Right lung (tissue), 5 donors: ENCODE results near the gene LRIF1. TPM values are rescaled to one million over a fixed set of nuclear protein-coding genes. Genes with fewer than 3 reads are reported as not detected.
"Not testable (repeated sequence)": the region's sequence is repeated elsewhere in the genome, so short reads cannot be mapped to it uniquely, and the experiment has no call there.

Experiments
- DNase-seq, 2 donors: peaks; one replicate each; pipeline ENCODE4 v3.0.0-alpha.2; 2013
- polyA plus RNA-seq, 5 donors: library from polyadenylated mRNA; unstranded; fragments of 120-200 nt; gene quantifications; one replicate each; pipeline versions ENCODE4 v1.2.1 to v1.2.3, GENCODE V29; 2013; ENCODE audit warnings: inconsistent platforms in 1 of 5, low replicate concordance in 1 of 5; ENCODE audit not compliant: insufficient read length in 5 of 5, insufficient read depth in 1 of 5

LRIF1 gene
- polyA plus RNA-seq, 5 donors = 12.3 to 15.4 (median 13.4) TPM

DNA sequence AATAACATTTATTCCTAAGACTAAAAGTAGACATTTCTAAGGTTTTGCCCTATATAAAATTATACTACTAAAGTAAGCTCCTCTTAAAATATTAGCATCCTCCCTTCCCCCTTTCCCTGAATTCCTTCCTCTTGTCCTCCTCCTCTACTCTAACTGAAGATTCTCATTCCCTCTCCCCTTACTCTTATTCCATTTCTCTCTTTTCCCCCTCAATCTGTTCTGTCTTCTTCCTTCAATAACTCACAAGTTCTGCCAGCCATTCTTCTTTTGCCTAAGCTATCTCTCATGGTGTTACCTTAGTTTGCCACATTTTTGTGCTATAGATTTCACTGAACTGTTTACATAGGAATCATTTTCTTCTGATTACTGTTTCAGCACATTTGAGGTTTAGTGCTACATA lies 10.7 kb downstream of the LRIF1 start:
- DNase-seq = no peak

DNA sequence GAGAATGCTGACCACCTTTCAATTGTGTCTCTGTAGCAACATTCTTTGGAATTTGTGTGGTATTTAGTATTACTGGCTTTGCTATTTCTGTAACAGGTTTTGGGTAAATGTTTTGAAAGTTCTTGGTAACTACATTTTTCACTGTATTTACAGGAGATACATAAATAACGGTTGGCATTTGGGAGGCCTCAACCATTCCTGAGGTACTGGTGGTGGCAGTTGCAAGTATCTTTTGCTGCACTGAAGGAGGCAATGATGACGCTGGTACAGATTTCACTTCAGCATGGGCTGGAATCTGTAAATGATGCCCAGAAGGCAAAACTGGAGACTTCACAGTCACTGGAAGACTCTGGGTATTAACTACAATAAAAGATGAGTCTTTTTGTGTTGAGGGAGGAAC lies 11.7 kb downstream of the LRIF1 start:
- DNase-seq = no peak

DNA sequence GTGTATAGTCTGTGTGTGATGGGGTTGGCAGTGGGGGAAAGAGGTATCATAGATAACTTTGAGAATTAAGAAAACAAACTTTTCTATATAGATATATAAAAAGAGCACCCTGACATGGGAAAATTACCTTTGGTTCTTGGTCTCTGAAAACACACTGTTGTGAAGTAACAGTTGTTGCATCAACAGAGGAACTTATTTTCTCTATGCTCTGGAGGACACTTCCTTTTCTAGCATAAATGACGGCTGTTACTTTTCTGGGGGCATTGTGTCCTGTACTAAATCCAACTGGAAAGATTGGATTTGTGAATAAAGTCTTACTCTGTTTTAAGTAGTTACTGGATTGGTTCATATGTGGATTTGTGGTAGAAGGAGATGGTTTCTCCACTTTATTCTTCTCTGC lies 12.6 kb downstream of the LRIF1 start:
- DNase-seq = no peak

DNA sequence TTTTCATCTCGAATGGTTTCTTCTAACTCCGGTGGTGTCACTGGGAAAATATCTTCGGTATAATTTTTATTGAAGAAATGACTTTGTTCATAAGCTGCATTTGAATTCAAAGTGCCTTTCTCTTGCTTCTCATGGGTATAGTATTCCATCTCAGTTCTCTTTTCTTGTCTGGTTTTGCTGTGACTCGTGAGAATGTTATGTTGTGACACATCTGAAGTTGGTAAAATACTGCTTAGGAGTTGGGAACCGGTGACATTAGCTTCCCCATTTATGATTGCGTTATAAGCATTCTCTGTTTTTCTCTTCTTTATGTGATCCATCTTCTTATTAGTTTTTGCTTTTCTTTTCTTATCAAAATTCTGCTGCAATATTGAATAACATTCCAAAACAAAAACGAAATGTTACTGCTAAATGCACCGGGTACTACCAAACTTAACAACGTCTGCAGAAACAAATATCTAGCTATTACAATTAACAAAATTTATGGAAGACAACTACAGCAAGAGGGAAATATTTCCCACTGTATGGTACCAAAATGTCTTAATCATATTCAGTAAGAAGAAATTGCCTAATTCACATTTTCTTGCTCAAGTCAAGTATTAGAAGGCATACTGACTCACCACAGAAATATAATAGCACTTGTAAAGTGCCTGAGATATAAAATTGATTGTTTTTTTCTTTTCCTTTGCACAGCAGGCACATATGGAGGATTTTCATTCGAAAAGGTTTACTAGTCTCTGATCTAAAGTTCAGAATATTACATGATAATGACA lies 15.5 kb downstream of the LRIF1 start:
- DNase-seq = no peak

DNA sequence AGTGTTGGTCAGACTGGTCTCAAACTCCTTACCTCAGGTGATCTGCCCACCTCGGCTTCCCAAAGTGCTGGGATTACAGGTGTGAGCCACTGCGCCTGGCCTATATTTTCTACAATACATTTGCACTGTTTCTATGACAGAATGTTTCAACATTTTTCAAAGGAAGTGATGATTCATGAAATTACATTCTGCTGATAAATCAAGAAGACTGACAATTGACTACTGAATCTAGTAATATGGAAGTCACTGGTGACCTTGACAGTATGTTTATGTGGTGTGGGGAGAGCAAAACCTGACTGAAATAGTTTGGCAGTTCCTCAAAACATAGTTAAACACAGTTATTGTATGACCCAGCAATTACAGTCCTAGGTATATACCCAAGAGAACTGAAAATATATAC lies 18.1 kb downstream of the LRIF1 start:
- DNase-seq = no peak

DNA sequence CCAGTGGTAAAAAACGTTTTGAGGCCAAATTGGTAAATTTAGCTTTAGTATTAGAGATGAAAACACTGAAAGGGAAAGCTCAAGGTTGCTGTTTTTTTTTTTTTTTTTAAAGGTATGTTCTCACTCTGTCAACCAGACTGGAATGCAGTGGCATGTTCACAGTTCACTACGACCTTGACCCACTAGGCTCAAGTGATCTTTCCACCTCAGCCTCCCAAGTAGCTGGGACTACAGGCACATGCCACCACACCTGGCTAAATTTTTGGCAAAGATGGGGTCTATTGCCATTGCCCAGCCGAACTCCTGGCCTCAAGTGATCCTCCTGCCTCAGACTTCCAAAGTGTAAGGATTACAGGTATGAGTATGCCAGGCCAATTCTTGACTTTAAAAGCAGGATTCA lies 18.9 kb downstream of the LRIF1 start:
- no peak for DNase-seq

DNA sequence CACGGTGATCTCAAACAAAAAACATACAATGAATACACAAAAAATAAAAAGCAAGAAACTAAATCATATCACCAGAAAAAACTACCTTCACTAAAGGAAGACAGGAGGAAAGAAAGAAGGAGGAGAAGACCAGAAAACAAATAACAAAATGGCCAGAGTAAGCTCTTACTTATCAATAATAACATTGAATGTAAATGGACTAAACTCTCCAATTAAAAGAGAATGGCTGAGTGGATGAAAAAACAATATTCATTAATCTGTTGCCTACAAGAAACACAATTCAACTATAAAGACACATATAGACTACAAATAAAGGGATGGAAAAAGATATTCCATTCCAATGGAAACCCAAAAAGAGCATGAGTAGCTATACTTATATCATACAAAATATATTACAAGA lies 27.2 kb downstream of the LRIF1 start:
- no peak for DNase-seq

DNA sequence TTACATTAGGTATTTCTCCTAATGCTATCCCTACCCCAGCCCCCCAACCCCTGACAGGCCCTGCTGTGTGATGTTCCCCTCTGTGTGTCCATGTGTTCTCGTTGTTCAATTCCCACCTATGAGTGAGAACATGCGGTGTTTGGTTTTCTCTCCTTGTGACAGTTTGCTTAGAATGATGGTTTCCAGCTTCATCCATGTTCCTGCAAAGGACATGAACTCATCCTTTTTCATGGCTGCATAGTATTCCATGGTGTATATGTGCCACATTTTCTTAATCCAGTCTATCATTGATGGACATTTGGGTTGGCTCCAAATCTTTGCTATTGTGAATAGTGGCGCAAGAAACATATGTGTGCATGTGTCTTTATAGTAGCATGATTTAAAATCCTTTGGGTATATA lies 32.6 kb downstream of the LRIF1 start:
- not testable (repeated sequence) for DNase-seq

DNA sequence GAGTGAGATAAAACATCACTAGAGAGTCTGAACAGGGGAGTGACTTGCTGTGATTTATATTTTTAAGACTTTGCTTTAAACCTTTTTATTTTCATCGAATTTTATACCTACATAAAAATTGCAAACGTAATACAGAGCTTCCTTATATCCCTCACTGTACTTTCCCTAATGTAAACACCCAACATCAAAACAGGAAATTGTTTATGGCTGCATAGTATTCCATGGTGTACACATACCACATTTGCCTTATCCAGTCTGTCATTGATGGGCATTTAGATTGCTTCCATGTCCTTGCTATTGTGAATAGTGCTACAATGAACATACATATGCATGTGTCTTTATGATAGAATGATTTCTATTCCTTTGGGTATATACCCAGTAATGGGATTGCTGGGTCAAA lies 34.8 kb downstream of the LRIF1 start:
- no peak for DNase-seq

DNA sequence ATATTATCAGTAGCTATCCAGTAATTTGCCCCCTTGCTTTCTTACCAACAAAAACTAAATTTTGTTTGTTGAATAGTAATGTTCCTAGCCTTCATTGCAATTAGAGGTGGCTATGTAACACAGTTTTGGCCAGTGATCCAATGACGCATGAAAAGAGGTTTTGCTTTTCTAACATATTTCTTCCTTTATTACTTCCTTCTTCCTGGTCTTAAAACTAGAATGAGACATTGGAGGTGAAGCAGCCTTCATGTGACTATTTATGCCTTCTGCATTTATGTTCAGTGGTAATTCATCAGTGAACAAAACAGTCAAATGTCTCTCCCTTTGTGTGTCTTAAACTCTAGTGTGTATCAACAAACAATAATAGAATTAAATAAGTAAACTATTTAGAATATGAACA lies 35.5 kb downstream of the LRIF1 start:
- DNase-seq = no peak

DNA sequence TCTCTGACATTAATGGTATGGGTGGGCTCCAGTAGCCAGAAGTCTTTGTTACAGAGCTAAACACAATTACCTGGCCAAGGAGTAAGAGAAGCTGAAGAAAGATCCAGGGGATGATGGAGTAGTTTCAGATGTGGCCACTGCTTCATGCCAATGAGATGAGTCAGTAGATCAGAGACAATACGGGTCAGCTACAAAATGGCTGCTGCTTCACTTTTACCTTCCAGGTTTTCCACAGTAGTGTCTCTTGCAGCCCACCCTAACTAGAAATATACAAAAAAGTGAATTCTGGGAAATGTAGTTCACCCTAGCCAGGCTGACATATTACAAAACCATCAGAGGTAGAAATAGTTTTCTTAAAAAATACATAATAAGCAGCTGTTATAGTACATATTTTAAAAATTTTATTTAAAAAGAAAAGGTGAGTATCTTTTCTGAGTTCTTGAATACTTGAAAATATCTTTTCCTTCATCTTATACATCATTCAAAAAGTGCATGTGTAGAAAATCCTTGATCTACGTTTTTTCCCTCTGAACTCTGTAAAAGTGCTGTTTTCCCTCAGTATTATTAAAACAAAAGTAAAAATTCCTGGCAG lies 36.1 kb downstream of the LRIF1 start:
- no peak for DNase-seq

DNA sequence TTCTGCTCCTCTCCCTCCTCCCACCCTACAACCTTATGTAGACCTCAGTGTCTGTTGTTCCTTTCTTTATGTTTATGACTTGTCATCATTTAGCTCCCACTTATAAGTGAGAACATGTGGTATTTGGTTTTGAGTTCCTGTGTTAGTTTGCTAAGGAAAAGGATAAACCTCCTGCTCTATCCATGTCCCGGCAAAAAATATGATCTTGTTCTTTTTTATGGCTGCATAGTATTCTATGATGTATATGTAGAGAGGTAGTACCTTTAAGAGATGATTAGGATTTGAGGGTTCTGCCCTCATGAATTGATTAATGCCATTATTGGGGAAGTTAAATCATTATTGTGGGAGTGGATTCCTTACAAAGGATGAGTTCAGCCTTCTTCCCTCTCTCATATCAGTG lies 41.8 kb downstream of the LRIF1 start:
- no peak for DNase-seq

DNA sequence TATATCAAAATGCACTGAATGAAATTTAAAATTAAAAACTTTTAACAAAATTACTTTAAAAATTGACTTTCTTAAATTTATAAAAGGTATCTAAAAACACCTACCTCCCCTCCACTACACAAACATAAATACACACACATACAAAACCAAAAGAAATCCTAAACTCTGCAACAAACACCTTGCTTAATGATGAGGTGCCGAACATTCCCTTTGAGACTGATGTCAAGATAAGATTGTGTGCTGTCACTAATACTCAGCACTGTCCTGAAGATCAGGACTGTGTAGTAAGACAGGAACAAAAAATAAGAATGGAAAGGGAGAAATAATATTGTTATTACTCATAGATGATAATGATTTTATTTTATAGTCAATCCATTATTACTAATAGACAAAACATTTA lies 45.7 kb downstream of the LRIF1 start:
- no peak for DNase-seq

DNA sequence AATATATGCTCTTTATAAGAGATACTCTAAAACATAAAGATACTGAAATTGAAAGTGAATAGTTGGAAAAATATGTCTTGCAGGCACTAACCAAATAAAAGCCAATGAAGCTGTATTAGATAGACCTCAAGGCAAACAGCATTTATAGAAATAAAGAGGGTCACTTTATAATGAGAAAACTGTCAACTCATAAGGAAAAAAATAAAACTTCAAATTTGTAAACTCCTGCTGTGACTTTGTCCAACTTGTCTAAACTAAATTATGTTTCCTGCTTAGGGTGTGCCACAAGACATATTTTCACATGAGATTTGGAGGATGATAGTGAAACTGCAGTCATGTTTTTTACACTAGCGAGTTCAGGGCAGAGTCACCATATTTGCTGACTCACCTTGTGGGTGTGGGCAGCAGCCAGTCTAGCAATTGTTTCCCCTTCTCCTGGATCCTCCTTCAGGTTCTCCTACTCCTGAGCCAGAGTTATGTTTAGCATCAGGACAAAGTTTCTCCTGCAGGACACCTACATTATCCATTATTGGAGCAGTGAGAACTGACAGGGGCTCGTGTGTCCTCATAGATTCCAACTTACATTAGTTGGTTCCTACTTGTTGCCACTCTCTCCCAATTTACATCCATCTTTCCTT lies 46.9 kb downstream of the LRIF1 start:
- DNase-seq = no peak

DNA sequence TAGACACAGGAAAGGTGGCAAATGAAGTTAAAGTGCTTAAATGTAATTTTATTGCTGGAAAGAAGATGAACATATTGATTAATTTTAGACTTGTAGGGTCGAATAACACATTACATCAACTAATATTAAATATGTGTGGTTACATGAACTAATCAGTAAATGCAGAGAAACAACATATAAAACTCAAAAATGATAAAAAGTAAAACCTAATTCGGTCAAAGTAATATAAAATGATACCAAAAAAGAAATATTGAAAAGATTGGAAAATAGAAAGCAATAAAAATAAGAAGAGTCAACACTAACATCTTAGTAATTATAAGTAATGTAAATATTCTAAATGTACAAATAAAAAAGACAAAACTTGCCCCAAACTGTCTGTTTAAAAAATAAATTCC lies 47.5 kb downstream of the LRIF1 start:
- DNase-seq = no peak

DNA sequence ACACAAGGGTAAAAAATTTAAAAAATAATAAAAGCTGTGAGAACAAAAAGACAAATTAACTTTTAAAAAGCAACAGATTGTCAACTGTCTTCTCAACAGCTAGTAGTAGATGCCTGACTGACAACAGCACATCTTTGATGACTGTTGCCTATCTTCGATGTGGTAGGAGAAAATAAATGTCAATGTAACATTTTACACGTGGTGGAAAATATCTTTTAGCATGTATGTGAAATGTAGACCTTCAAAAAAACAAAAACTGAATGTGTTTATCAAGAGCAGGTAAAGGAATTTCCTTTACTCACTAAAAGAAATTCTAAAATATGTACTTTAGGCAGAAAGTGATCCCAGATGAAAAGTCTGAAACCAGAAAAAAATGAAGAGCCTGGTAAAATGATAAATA lies 47.9 kb downstream of the LRIF1 start:
- no peak for DNase-seq

DNA sequence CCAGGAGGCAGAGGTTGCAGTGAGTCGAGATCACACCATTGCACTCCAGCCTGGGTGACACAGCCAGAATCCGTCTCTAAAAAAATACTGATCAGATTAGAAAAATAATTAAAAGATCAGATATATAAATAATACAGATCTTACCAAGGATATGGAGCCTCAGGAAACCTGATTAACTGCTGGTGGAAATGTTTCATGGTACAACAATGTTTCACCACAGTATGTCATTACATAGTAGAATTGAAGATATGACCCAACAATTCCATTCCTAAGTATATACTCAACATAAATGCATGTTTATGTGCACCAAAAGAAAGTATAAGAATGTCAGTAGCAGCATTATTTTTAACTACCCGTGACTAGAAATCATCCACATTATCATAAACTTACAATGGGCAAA lies 49.0 kb downstream of the LRIF1 start:
- DNase-seq = no peak

DNA sequence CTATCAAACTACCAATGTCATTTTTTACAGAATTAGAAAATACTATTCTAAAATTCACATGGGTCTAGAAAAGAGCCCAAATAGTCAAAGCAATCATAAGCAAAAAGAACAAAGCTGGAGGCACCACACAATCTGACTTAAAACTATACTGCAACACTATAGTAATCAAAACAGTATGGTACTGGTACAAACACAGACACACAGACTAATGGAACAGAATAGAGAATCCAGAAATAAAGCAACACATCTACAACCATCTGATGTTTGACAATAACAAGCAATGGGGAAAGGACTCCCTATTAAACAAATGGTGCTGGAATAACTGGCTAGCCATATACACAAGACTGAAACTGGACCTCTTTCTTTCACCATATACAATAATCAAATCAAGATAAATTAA lies 50.9 kb downstream of the LRIF1 start:
- no peak for DNase-seq

DNA sequence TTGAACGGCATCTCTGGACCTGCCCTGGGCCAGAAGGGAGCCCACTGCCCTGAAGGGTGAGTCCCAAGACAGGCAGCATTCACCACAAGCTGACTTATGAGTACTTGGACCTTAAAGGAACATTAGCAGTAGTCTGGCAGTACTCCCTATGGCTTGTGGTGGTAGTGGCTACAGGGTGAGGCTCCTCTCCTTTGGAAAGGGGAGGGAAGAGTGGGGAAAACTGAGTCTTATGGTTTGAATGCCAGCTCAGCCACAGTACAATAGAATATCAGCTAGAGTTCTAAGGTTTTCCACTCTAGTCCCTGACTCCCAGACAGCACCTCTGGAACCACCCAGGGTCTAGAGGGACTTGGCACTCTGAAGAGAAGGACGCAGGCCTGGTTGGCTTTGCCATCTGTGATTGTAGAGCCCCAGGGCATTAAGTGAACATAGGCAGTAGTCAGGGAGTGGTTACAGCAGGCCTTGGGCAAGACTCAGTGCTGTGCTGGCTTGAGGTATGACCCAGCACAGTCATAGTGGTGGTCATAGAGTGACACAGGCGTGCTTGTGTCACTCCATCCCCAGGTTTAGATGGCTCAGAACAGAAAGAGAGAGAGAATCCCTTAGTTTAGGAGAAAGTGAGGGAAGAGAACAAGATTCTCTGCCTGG lies 59.7 kb downstream of the LRIF1 start:
- DNase-seq = no peak

DNA sequence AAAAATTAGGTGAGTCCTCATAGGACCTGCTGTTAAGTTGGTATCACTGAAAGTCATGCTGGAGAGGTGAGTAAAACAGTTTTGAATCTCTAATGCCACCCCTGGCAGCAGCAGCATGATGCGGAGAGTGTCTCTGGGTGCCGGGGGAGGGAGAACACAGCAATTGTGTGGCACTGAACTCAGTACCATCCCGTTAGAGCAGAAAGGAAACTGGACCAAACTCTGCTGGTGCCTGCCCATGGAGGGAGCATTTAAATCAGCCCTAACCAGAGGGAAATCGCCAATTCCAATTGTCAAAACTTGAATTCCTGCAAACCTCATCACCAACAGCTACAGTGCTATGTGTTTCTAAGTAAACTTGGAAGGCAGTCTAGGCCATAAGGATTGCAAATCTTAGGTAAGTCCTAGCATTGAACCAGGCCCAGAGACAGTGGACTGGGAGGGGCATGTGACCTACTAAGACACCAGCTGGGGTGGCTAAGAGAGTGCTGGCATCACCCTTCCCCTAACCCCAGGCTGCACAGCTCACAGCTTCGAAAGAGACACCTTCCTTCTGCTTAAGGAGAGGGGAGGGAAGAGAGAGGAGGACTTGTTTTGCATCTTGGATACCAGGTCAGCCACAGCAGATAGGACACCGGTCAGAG lies 60.8 kb downstream of the LRIF1 start:
- no peak for DNase-seq

DNA sequence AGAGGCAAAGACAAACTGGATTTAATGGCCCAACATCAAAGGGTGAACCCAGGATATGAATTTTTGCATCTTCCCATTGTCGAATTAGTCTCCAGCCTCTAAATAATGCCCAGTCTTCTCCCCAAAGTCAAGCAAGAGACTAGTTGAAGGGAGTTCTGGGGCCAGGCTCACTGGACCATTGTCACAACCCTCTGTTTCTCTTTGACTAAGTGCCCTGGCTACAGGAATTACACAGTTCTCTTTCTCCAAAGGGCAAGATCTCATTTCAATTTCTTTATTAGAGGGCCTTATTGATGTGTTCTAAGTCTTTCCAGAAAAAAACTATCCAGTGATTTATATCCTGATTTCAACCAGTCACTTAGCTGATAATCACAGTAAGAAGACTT lies 64.3 kb downstream of the LRIF1 start:
- DNase-seq = no peak

DNA sequence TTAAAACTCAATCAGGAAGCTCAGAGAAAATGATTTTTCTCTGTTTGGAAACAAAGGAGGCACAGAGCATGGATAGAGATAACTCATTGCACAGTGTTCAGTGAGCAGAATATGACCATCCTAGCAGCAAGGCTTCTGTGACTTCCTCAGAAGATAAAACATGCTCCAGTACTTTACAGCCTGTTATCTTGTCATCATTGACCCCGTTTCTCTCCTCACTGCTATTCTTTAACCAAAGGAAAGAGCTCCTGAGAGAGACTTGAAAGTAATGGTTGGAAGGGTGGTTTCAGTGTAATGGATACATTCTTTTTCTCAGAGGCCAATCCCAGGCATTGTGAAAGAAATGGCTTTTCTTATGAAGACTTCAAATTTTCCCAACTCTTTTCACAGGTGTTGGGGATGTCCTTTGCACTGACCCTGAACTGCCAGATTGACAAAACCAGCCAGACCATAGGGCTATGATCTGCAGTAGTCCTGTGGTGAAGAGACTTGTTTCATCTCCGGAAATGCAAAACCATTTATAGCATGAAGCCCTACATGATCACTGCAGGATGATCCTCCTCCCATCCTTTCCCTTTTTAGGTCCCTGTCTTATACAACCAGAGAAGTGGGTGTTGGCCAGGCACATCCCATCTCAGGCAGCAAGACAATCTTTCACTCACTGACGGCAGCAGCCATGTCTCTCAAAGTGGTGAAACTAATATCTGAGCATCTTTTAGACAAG lies 64.8 kb downstream of the LRIF1 start:
- no peak for DNase-seq
